GM19238 (cell line): ENCODE measurements around the gene FOXK2.
"Not testable (repeated sequence)": the region's sequence is repeated elsewhere in the genome, so short reads cannot be mapped to it uniquely, and the experiment has no call there.

Experiments used
- DNase-seq: peaks from one replicate; pipeline ENCODE4 v3.0.0; 2011; ENCODE audit warnings: low spot score; ENCODE audit not compliant: insufficient read length

FOXK2 gene

DNA sequence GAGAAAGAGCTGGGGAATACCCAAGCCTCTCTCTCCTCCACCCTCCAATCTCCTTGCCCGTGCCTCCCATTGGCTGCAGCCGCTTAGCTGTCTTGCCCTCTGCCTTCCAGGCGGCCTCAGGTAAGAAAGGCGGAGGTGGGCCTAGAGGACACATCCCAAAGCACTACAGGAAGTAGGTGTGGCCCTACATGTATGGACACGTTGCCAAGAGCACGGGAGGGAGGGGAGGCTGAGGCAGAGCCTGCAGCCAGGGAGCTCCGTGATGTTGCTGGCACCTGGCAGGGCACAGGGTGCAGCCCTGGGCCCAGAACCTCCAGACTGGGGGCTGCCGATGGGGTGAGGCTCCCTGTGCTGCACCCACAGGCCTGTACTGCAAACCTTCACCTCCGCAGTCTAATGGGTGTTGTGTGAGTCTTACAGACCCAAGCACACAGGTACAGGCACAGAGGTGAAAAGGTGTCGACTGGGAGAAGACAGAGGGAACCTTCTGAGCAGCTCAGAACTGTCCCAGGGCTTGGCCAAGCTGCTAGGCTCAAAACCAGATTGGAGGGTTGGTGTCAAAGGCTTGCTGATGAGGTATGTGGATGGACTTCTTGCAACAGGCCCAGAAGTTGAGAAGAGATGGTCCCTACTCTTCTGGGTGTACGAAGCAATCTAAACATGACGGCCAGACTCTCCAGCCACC, 23.5 kb upstream of the FOXK2 start:
- no peak for DNase-seq

DNA sequence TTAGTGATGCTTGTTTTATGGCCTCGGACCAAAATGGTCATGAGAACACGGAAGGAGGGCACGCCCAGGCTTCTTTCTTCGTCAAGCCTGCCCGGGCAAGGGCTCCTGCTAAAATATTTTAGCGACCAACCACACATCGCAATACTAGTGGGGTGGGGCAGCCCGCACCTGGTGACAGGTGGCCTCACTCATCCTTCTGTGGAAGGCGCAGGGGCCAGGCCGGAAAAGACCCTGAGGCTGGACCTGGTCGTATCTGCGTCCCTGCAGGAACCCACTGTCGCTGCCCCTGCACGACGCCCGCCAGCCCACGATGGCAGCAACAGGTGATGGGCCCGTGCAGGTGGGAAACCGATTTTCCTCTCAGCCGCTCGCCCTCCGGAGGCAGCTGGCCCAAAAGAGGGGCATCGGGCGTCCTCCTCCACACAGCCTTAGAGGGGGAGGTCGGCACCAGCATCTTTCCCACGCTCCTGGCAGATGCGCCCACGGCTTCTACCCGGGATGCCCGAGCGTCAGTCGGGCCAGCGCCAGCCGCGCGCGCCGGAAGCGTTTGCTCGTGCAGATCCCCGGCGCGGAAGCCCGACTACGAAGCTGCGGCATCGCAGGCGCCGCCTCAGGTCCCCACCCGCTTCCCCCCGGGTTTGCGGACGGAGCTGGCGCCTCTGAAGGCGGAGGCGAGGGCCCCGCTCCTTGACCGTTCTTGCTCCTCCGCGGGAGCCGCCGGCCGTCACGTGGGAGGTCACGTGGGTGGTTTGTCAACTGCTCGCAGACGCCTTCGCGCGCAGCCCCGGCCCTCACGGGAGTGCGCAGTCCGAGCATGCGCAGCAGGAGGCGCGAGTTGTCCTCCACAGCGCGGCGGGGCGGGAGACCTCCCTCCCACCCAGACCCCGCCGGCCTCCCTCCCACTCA, 22.8 kb upstream of the FOXK2 start:
- peak; percentile 83 for DNase-seq

DNA sequence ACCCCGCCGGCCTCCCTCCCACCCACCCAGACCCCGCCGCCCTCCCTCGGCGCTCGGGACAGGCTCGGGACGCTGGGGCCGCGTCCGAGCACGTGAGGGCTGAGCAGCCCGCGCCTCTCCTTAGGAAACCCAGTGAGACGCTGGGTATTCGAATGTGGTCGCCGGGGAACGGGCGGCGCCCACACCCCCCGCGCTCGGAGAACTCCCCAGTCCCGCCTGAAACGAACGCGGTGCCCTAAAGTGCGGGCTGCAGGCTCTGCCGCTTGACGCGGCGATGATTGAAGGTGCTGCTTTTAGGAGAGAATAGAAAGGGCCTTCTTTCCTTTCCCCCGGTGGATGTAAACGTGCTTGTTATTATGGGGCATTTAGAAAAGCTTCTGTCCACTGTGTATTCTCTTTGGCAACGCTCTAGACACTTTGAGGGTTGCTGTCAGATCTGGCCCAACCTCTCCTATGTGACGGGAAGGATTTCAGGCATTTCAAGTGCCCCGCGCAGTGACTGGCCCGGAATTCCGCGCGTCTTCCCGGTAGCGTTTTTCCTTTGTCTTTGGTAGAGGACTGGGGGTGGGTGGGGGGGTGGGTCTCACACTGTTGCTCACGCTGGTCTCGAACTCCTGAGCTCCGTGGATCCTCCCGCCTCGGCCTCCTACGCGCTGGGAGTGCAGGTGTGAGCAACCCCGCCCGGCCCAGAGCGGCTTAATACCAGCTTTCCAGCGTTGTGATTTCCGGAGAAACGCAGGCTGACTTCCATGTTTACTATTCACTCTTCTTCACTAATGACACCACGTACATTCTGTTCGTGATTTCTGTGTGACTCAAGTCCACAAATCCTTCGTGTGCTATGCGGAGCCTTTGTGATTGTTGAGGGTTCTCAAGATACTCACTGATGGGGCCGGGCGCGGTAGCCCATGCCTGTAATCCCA, 21.8 kb upstream of the FOXK2 start:
- no peak for DNase-seq

DNA sequence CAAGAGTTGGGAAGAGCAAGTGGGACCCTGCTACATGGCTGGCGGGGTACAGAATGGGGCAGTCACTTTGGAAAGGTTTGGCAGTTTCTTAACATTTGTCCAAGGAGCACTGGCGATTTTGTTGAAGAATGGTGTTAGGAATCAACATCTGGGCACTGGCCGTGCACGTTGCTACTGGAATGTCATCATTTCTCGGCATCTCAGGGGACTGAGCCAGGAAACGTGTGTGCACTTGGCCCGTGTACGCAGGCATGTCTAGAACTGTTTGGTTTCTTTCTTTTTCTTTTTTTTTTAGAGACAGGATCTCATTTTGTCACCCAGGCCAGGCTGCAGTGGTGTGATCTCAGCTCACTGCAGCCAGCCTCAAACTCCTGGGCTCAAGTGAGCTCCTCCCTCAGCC, 17.3 kb upstream of the FOXK2 start:
- no peak for DNase-seq

DNA sequence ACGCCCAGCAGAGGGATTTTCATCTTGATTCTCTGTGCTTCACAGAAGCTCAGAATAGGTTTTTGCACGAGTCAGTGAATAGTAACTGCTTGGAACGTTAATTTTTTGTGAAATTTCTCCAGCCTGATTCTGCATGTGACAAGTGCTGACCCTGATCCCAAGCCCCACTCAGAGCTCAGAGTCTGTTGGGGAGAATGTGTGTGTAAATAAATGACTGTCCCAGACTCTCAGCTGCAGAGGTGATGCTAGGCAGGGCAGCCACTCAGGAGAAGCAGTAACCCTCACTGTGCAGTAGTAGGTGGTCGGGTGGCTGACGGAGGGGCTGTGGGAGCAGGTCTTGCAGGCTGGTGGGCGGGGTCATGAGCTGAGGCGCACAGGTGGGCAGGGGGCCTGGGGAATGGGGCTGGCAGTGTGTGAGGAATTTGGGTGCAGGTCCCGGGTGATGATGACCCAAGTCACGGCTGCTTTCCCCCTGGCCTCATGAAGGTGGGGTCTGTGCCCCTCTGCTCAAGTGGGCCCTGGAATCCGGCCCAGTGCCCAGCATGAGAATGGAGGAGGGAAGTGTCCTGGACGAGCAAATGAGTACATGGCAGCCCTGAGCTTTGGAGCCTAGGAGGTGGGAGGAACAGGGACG, 16.3 kb upstream of the FOXK2 start:
- DNase-seq, result no peak

DNA sequence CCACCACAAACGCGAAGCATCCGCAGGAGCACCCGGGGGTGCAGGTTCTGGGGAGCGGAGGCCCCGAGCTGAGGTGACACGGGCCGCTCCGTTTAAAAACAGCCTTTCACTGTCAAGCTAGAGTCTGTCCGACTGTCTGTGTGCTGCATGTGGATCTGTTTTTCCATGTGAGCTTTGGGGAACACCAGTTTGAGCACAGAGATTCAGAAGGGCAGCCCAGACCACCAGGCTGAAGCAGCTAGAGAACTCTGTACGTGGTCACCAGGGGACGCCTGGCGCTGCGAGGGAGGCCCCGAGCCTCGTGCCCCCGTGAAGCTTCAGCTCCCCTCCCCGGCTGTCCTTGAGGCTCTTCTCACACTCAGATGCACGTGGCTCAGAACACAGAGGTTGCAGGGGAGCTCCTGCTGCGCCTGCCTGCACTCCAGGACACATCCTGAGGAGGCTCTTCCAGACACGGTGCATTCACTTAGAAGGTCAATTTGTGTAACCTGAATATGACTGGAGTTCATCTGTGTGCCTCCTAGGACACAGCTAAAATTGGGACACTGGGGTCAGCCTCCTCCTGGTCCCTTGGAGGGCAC, 15.7 kb upstream of the FOXK2 start:
- no peak for DNase-seq

DNA sequence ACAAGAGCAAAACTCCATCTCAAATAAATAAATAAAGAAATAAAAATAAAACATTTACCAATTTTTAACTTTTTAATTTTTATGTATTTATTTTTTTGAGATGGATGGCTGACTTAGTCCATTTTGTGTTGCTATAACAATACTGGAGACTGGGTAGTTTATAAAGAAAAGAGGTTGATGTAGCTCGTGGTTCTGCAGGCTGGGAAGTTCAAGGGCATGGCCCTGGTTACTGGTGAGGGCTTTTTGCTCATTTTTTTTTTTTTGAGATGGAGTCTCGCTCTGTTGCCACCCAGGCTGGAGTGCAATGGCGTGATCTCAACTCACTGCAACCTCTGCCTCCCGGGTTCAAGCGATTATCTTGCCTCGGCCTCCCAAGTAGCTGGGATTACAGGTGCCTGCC, 14.2 kb upstream of the FOXK2 start:
- no peak for DNase-seq

DNA sequence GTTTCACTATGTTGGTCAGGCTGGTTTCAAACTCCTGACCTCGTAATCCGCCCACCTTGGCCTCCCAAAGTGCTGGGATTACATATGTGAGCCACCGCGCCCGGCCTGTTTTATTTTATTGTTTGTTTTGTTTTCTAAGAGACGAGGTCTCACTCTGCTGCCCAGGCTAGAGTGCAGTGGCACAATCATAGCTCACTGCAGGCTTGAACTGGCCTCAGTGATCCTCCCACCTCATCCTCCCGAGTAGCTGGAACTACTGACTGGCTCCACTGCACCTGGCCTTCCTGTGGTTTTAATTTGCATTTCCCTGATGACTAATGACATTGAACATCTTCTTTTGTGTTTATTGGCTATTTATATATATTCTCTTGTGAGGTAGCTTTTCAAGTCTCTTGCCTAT, 13.1 kb upstream of the FOXK2 start:
- DNase-seq, result peak; percentile 42

DNA sequence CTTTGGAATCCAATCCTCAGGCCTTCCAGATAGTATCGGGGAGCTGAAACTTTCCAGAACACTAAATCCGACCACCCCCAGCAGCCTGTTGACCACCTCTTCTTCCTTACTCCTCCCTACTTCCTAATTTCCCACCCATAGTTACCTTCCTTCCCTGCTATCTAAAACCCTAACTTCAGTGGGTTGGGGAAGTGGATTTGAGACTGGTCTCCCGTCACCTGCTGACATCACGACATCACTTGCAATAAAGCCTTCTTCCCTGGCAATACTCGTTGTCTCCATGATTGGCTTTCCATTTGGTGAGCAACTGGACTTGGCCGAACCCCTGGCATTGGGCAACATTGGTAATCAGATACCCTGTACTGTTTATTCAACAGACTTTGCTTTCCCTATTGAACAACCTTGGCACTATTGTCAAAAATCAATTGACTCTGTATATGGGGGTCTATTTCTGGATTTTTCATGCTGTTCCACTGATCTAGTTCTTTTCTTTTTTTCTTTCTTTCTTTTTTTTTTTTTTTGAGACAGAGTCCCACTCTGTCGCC, 11.8 kb upstream of the FOXK2 start:
- DNase-seq, result no peak

DNA sequence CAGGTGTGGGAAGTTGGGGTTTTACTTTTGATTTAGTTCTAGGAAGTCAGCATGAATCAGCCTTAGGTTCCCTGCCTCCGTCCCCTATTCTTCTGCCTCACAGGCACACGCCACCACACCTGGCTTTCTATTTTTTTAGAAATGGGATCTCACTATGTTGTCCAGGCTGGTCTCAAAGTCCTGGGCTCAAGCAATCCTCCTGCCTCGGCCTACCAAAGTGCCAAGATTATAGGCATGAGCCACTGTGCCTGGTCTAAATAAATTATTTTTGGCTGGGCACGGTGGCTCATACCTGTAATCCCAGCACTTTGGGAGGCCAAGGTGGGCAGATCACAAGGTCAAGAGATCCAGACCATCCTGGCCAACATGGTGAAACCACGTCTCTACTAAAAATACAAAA, 7.9 kb upstream of the FOXK2 start:
- DNase-seq, result not testable (repeated sequence)

DNA sequence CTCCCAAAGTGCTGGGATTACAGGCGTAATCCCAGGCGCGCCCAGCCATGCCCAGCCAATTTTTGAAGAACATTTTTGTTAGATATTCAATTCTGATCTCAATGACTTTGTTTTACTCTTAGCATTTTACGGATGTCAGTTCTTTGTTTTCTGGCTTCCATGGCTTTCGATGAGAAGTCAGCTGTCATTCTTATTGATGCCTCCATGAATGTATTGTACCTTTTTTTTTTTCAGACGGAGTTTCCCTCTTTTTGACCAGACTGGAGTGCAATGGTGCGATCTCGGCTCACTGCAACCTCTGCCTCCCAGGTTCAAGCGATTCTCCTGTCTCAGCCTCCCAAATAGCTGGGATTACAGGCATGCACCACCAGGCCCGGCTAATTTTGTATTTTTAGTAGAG, 5.7 kb upstream of the FOXK2 start:
- not testable (repeated sequence) for DNase-seq

DNA sequence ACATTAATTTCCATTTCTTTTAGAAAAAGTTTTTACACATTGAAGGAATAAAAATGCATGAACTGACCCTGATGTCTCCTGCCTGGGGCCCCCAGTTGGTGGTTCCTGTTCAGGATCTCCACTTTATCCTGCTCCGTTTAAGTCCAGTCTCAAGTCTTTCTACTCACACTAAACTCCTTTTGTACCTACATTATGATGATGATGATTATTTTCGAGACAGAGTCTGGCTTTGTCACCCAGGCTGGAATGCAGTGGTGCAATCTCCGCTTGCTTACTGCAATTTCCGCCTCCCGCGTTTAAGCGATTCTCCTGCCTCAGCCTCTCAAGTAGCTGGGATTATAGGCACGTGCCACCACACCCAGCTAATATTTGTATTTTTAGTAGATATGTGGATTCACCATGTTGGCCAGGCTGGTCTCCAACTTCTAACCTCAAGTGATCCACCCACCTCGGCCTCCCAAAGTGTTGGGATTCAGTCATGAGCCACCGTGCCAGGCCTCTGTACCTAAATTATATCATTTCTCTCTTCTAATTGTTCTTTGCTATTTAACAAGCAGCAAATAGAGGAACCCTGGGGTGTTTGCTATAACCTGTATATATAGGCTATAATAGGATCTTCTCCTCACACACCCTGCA, 2.2 kb upstream of the FOXK2 start:
- DNase-seq, result no peak

DNA sequence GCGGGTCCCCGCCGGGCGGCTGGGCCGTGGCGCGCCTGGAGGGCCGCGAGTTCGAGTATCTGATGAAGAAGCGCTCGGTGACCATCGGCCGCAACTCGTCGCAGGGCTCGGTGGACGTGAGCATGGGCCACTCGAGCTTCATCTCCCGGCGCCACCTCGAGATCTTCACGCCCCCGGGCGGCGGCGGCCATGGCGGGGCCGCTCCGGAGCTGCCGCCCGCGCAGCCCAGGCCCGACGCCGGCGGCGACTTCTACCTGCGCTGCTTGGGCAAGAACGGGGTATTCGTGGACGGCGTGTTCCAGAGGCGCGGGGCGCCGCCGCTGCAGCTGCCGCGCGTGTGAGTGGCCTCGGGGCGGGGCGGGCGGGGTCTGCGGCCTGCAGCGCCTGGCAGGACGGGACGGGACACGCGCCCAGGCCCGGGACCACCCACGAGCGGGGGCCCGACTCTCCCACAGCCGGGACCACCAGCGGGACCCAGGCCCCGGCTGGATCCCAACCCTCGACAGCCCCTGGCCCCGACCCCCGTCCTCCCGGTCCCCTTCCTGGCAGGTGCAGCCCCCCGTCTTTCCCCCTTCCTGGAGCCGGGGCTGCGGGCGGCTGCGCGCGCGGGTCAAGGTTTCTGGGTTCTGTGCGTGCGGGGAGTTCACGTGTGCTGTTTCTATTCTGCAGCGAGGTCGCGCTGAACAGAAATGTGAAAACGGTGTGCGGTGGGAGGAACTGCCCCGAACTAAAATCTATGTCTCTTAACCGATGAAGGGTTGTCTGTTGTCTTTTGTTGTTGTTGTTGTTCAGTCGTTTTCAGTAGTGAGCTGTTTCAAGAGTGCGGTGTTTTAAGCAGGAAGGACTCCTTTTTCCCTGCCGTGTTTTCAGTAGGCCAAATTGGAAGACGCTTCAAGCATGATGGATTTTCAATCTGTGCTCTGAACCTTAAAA, 705 bp downstream of the FOXK2 start:
- DNase-seq, result peak; percentile 30

DNA sequence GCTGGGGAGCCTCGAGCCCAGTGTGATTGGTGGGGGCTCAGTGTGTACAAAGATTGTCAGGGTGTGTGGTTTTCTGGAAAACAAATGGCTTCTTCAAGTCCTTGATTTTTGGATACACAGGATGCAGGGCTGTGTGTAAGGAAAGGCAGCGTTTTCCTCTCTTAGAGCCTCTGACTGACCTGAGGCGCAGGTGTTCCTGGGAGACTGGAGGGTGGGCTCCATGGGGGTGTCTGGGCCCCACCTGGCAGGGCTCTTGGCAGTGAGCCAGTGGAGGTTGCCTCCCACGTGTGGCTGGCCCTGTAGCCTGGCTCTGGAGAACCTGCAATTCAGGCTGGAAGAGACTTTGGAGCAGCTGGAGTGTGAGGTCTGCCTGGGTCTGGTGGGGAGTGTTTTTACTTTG, 5.0 kb downstream of the FOXK2 start:
- DNase-seq, result no peak

DNA sequence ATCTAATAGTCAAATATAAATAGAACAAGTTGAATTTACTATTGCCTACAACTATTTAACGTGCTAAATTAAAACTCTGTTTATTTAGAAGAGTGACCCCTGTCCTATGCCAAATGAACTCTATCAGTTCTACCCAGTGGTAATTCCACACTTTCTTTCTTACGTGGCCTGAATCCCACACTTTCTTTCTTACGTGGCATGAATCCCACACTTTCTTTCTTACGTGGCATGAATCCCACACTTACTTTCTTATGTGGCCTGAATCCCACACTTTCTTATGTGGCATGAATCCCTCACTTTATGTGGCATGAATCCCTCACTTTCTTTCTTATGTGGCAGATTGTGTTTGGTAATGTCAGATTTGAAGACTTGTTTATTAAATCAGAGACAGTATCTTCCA, 6.2 kb downstream of the FOXK2 start:
- DNase-seq, result no peak

DNA sequence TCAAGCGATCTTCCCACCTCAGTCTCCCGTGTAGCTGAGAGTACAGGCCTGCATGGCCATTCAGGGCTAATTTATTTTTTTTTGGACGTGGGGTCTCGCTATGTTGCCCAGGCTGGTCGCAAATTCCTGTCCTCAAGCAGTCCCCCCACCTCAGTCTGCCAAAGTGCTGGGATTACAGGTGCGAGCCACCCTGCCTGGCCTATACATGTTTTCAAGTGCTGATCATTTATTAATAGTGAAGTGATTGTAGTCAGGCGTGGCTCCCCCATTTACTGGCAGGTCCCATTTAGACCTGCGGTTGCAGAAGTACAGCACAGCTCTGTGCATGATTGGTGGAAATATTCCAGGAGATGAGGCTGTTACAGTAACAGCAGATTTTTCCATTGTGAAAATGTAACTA, 8.4 kb downstream of the FOXK2 start:
- no peak for DNase-seq

DNA sequence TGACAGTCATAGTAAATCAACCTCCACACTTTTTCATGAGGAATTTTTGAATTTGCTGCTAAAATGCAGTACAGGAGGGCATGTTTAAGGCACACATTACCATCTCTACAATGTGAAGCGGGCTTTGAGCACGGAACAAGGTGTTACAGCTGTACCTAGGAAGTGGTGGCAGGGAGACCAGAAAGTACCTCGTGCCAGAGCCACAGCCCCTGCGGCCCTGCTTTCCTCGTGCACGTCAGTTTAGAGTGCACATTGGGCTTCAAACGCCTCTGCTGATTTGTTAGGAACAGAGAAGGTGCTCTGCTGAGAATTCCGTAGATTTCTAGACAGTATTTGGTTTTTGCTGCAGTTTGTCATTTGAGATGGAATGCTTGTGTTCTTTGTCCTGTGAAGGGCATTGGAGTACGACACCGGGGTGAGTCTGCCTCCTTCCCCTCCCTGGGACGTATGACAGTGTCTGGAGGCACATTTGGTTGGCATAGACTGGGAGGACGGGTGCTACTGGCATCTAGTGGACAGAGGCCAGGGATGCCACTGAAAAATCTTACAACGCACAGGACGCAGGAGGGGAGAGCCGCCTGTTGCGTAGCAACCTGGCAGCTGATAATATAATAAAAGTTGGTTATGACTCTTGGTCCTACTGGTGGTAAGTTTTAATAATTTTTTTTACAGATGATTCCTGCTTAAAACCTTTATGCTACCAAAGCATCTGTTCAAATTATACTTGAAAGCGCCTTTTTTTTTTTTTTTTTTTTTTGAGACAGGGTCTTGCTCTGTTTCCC, 9.1 kb downstream of the FOXK2 start:
- DNase-seq, result no peak

DNA sequence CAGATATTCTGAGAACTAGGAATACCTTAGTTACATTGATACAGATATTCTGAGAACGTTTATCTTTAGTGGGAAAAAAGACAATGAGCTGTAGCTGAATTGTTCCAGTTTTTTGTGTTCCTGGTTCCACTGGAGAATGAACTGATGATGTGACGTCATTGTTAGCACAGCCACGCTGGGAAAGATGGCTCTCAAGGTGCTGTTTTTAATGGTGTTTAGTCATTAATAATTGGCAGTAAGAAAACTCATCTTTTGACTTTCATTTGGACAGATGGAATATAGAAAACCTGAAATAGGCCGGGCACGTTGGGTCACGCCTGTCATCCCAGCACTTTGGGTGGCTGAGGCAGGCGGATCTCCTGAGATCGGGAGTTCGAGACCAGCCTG, 10.4 kb downstream of the FOXK2 start:
- no peak for DNase-seq
